HG03469 (cell line): Measurements from ENCODE around the gene MDH2.
"Not testable (repeated sequence)": the region's sequence is repeated elsewhere in the genome, so short reads cannot be mapped to it uniquely, and the experiment has no call there.

ENCODE experiments used
- ATAC-seq: cut with Tn5 transposase; IDR thresholded peaks from one replicate; pipeline ENCODE4 v1.9.1; 2021; ENCODE audit warnings: mild to moderate bottlenecking, moderate library complexity, moderate number of reproducible peaks; ENCODE audit not compliant: unreplicated experiment

MDH2 gene

GRCh38 chr7:76106893-76107292 lies 59.0 kb downstream of the MDH2 start:
- ATAC-seq: no peak

GRCh38 chr7:76108540-76109233 lies 60.8 kb downstream of the MDH2 start:
- ATAC-seq: no peak

- ATAC-seq: not testable (repeated sequence)
These were observed 65.2 kb downstream of the MDH2 start for GRCh38 chr7:76113042-76113630.

DNA sequence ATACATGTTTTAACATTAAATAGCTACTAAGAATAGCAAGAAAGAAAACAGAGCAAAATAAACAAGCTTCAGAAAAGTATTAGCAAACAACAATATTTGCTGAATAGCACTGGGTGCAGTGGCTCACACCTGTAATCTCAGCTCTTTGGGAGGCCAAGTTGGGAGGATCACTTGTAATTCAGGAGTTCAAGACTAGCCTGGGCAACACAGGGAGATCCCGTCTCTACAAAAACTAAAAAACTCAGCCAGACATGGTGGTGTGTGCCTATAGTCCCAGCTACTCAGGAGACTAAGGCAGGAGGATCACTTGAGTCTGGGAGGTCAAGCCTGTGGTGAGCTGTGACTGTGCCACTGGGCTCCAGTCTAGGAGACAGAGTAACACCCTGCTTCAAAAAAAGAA lies 66.8 kb downstream of the MDH2 start:
- ATAC-seq: not testable (repeated sequence)
